Cardiac fibroblast (primary cell): Measurements from ENCODE around the gene DRD2.

Experiments
- DNase-seq, 2 donors: peaks; one replicate each; pipeline versions ENCODE4 v3.0.0 to v3.0.0-alpha.2; 2010; ENCODE audit warnings: low read depth in 2 of 2
- H3K4me3 ChIP-seq, 2 donors: replicated peaks in 1 of 2; 1 replicate in 1 of 2; 2 replicates in 1 of 2; pipeline ENCODE4 v1.5.1; 2011; ENCODE audit warnings: low read depth in 2 of 2, low read length in 2 of 2, mild to moderate bottlenecking in 2 of 2, moderate library complexity in 1 of 2
- TF ChIP-seq, protein P1 (sequence below): IDR thresholded peaks from one replicate; pipeline ENCODE4 v1.5.1; 2011; ENCODE audit warnings: low read depth, mild to moderate bottlenecking, low read length, inconsistent platforms

The DRD2 gene

DNA sequence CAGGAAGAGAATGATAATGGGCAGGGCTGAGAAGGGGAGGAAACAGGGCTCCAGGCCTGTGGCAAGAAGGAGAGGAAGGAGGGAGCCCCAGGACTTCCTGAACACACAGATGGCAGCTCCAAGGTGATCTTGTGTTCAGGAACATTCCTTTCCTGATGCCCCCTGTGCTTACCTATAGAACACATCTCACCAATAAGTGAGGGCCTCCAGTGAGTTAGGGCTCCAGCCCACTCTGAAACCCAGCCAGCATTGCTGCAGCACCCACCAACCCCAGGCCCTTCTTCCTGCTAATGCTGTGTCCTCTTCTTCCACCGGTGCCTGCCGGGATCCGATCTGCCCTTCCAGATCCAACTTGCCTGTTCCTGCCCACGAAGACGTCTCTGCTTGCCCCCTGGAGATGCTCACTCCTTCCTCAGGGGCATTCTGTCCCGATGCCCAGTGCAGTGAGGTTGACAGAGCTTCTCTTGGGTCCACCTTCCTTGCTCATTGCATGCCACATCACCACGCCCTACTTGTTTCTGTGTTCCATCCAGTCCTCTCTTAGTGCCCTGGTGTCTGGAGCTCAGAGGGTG is 70.3 kb downstream of the DRD2 start:
- DNase-seq = no peak
- H3K4me3 ChIP-seq = no peak overlapping the region
- TF ChIP-seq, protein P1, sequence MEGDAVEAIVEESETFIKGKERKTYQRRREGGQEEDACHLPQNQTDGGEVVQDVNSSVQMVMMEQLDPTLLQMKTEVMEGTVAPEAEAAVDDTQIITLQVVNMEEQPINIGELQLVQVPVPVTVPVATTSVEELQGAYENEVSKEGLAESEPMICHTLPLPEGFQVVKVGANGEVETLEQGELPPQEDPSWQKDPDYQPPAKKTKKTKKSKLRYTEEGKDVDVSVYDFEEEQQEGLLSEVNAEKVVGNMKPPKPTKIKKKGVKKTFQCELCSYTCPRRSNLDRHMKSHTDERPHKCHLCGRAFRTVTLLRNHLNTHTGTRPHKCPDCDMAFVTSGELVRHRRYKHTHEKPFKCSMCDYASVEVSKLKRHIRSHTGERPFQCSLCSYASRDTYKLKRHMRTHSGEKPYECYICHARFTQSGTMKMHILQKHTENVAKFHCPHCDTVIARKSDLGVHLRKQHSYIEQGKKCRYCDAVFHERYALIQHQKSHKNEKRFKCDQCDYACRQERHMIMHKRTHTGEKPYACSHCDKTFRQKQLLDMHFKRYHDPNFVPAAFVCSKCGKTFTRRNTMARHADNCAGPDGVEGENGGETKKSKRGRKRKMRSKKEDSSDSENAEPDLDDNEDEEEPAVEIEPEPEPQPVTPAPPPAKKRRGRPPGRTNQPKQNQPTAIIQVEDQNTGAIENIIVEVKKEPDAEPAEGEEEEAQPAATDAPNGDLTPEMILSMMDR = no peak

DNA sequence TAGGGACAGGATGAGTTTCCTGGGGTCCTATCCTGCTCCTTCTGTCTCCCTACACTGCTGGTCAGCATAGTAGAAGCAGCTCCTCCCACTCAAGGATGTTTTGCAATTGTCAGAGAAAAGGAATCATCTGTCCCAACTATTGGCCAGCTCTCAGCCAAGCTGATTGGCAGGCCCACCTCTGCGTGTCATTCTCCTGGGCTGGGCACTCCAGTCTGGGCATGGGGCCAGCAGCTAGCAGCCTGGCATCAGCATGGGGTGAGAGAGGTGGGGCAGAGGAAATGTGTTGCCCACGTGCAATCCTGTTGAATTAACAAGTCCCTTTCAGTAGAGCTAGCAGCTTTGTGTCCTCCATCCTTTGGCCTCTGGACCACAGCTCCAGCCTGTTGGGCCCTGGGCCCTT is 73.5 kb downstream of the DRD2 start:
- DNase-seq = peak in 1 of 2 donors; percentile 51
- TF ChIP-seq, protein P1 = no peak
- H3K4me3 ChIP-seq = no peak overlapping the region

- TF ChIP-seq, protein P1 = no peak
- no peak overlapping the region for H3K4me3 ChIP-seq
- DNase-seq = no peak
These were observed 74.5 kb downstream of the DRD2 start for GRCh38 chr11:113400631-113401230.

GRCh38 chr11:113398669-113399430 is 76.3 kb downstream of the DRD2 start:
- no peak for DNase-seq
- TF ChIP-seq, protein P1 = no peak
- no peak overlapping the region for H3K4me3 ChIP-seq

- TF ChIP-seq, protein P1 = no peak
- no peak overlapping the region for H3K4me3 ChIP-seq
- DNase-seq = no peak
These were observed 77.4 kb downstream of the DRD2 start for GRCh38 chr11:113397821-113398220.

- H3K4me3 ChIP-seq = no peak overlapping the region
- DNase-seq = no peak
- TF ChIP-seq, protein P1 = no peak
These were observed 78.0 kb downstream of the DRD2 start for GRCh38 chr11:113397212-113397611.
